ENCODE data around the gene INSYN2B. TPM values are rescaled to one million over a fixed set of nuclear protein-coding genes. Genes with fewer than 3 reads are reported as not detected.

INSYN2B gene
- total RNA-seq, 1 donor from 2014 or later = not detected

DNA sequence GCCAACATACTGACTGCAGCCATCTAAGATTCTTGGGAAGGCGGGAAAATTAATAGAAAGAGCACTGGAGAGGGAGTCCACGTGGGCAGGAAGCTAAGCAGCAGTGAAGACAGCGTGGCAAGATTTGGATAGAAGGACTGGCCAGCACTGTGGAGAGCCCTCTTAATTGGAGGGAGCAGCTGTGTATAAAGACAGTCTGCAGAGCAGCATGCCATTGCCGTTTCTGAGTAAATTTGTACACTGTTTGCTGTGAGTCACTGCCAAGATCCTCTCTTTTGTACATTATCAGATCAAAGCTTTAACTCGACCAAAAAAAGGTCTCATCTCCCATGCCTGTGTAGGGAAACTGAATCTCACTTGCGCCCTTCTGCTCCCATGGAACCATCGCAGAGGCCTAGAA is 45.3 kb downstream of the INSYN2B start:
- Histone ChIP-seq H3K4me3 (no peak overlapping the region), H3K27me3 (ENCODE audit: low read depth) (no peaks in the 10 kb centered on the region), H3K9me3 (no peaks in the 10 kb centered on the region), H3K4me1 (no peaks in the 10 kb centered on the region), H3K36me3 (no peaks in the 10 kb centered on the region), H3K27ac (no peak overlapping the region)
- ATAC-seq (no peak), DNase-seq (no peak)
- intact Hi-C loops (cut with DNase I) = no loop called here
- TF ChIP-seq, protein P1, sequence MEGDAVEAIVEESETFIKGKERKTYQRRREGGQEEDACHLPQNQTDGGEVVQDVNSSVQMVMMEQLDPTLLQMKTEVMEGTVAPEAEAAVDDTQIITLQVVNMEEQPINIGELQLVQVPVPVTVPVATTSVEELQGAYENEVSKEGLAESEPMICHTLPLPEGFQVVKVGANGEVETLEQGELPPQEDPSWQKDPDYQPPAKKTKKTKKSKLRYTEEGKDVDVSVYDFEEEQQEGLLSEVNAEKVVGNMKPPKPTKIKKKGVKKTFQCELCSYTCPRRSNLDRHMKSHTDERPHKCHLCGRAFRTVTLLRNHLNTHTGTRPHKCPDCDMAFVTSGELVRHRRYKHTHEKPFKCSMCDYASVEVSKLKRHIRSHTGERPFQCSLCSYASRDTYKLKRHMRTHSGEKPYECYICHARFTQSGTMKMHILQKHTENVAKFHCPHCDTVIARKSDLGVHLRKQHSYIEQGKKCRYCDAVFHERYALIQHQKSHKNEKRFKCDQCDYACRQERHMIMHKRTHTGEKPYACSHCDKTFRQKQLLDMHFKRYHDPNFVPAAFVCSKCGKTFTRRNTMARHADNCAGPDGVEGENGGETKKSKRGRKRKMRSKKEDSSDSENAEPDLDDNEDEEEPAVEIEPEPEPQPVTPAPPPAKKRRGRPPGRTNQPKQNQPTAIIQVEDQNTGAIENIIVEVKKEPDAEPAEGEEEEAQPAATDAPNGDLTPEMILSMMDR (IDR thresholded peaks at IDR 0.05) = no peak

DNA sequence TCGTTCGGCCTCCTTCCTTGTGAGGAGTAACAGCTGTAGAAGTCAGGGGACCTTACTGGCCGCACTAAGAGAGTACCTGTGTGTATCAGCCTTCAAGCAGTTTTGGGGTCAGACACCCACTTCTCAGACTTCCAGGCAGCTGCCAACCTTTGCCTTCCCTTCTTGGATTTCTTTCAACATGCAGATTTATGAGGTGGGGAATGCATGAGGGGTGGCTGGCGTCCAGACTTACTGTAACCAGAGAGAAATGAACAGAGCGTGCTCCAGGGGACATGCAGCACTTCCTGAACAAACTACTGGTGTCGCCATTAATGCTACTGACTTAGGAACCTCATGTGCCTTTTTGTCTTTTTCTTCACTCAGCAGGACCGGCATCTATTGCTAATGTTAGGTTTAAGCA is 46.7 kb downstream of the INSYN2B start:
- Histone ChIP-seq H3K4me3 (no peak overlapping the region), H3K4me1 (no peaks in the 10 kb centered on the region), H3K36me3 (no peaks in the 10 kb centered on the region), H3K27ac (no peak overlapping the region), H3K9me3 (no peaks in the 10 kb centered on the region), H3K27me3 (ENCODE audit: low read depth) (no peaks in the 10 kb centered on the region)
- TF ChIP-seq, protein P1 (IDR thresholded peaks at IDR 0.05) = no peak
- DNase-seq (no peak), ATAC-seq (no peak)
- intact Hi-C loops (cut with DNase I) = no loop called here

DNA sequence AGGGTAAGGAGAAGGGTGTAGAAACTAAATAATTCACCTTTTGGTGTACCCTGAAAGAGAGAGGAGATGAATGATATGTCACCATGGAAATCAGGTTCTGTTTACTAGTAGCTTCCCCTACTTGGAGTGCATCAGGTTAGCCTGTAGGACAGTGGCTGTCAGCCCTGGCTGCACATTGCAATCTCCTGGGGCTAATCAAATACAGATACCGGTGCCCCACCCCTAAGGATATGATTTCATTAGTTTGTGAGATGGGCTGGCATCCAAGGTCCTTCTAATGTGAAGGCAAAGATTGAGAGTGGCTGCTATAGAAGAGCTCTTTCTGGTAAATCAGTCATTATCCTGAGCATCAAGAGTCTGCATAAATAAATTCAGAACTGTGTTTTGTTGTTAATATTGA is 47.2 kb downstream of the INSYN2B start:
- intact Hi-C loops (cut with DNase I) = no loop called here

DNA sequence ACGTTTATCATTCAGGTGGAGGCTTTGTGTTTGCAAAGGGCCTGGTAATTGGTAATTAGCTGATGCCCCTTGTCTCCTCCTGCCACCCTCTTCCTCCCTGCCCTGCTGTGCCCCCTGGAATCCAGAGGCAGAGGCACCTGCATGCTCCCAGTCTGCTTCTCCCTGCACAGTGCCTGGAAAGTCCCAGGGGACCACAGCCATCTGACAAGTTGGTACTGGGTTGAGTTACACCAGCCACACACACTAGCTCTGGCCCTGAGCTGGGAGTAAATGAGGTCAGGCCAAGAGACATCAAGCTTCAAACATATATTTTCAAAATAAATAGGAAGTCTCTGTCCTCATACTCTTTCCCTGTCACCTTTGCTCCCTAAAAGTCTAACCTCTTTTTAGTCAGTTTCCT is 56.3 kb downstream of the INSYN2B start:
- H3K27me3 ChIP-seq (ENCODE audit: low read depth) = no peaks in the 10 kb centered on the region
- no peak for DNase-seq
- no peak for ATAC-seq
- H3K36me3 ChIP-seq = no peaks in the 10 kb centered on the region
- no peak overlapping the region for H3K27ac ChIP-seq
- TF ChIP-seq, protein P1 (IDR thresholded peaks at IDR 0.05) = no peak
- no peaks in the 10 kb centered on the region for H3K4me1 ChIP-seq
- H3K4me3 ChIP-seq = no peak overlapping the region
- H3K9me3 ChIP-seq = no peaks in the 10 kb centered on the region
- intact Hi-C loops (cut with DNase I) = no loop called here

More for the DNA sequence above, 47.2 kb downstream of the INSYN2B start:
- H3K9me3 ChIP-seq = no peaks in the 10 kb centered on the region
- no peaks in the 10 kb centered on the region for H3K36me3 ChIP-seq
- no peak overlapping the region for H3K27ac ChIP-seq
- no peak for ATAC-seq
- no peak overlapping the region for H3K4me3 ChIP-seq
- no peaks in the 10 kb centered on the region for H3K27me3 ChIP-seq (ENCODE audit: low read depth)
- no peaks in the 10 kb centered on the region for H3K4me1 ChIP-seq
- DNase-seq = no peak
- TF ChIP-seq, protein P1 (IDR thresholded peaks at IDR 0.05) = no peak

DNA sequence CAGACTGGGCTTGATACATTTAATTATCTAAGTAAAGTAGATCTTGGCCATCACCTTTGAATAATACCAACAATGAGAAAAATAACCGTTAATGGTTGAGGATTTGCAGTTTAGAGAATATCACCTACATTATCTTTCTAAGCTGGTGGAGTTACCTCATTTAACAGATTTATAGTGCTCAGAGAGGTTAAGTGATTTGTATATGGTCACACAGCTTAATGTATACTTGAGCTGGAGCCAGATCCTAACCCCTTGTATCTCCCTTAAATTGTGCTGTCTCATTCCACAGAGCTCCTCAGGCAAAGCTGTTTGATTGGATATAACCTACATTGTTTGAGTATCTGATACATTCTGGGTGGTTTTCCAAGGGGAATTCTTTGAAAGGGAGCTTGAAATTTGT is 57.8 kb downstream of the INSYN2B start:
- no peak for ATAC-seq

More for the DNA sequence above, 57.8 kb downstream of the INSYN2B start:
- TF ChIP-seq, protein P1 (IDR thresholded peaks at IDR 0.05) = no peak
- Histone ChIP-seq H3K27me3 (ENCODE audit: low read depth) (no peaks in the 10 kb centered on the region), H3K4me3 (no peak overlapping the region), H3K9me3 (no peaks in the 10 kb centered on the region), H3K4me1 (no peaks in the 10 kb centered on the region), H3K27ac (no peak overlapping the region), H3K36me3 (no peaks in the 10 kb centered on the region)
- no peak for DNase-seq
- intact Hi-C loops (cut with DNase I) = no loop called here
